GM18858 (cell line): ENCODE results near the gene USP37.

ENCODE experiments used
- ATAC-seq: cut with Tn5 transposase; IDR thresholded peaks from one replicate; pipeline ENCODE4 v1.9.1; 2021; ENCODE audit not compliant: unreplicated experiment

USP37 gene

GRCh38 chr2:218479595-218479994 lies 88.6 kb downstream of the USP37 start:
- no peak for ATAC-seq

GRCh38 chr2:218478544-218478943 lies 89.6 kb downstream of the USP37 start:
- ATAC-seq = no peak

GRCh38 chr2:218477247-218477646 lies 90.9 kb downstream of the USP37 start:
- ATAC-seq = no peak

GRCh38 chr2:218476676-218477075 lies 91.5 kb downstream of the USP37 start:
- ATAC-seq = no peak

GRCh38 chr2:218474527-218474926 lies 93.6 kb downstream of the USP37 start:
- ATAC-seq = no peak

GRCh38 chr2:218472988-218473387 lies 95.2 kb downstream of the USP37 start:
- ATAC-seq = no peak

- ATAC-seq = no peak
Observed at GRCh38 chr2:218471982-218472381, 96.2 kb downstream of the USP37 start.

- no peak for ATAC-seq
Observed at GRCh38 chr2:218471036-218471435, 97.1 kb downstream of the USP37 start.

- no peak for ATAC-seq
Observed at GRCh38 chr2:218470448-218470847, 97.7 kb downstream of the USP37 start.

GRCh38 chr2:218465987-218466633 lies 102.0 kb downstream of the USP37 start:
- ATAC-seq = no peak

- no peak for ATAC-seq
Observed at GRCh38 chr2:218458598-218458997, 109.6 kb downstream of the USP37 start.

GRCh38 chr2:218456849-218457248 lies 111.3 kb downstream of the USP37 start:
- ATAC-seq = no peak

GRCh38 chr2:218452079-218452478 lies 116.1 kb downstream of the USP37 start:
- no peak for ATAC-seq

GRCh38 chr2:218448934-218449333 lies 119.2 kb downstream of the USP37 start:
- no peak for ATAC-seq

- no peak for ATAC-seq
Observed at GRCh38 chr2:218447072-218447471, 121.1 kb downstream of the USP37 start.

- no peak for ATAC-seq
Observed at GRCh38 chr2:218446547-218446946, 121.6 kb downstream of the USP37 start.

- no peak for ATAC-seq
Observed at GRCh38 chr2:218445602-218446001, 122.5 kb downstream of the USP37 start.

GRCh38 chr2:218444692-218445357 lies 123.3 kb downstream of the USP37 start:
- ATAC-seq = no peak

GRCh38 chr2:218438596-218438995 lies 129.6 kb downstream of the USP37 start:
- ATAC-seq = no peak

- ATAC-seq = no peak
Observed at GRCh38 chr2:218437969-218438368, 130.2 kb downstream of the USP37 start.

GRCh38 chr2:218436992-218437391 lies 131.2 kb downstream of the USP37 start:
- ATAC-seq = no peak

- ATAC-seq = no peak
Observed at GRCh38 chr2:218435003-218435982, 132.9 kb downstream of the USP37 start.
